ENCODE results near the gene LSAMP.

Gene LSAMP

GRCh38 chr3:116316771-116317170, 128.5 kb downstream of the LSAMP start:
- TF ChIP-seq POLR2AphosphoS5 (IDR thresholded peaks at IDR 0.05; ENCODE audit: low read depth, low read length), result no peak
- TF ChIP-seq SPI1 (IDR thresholded peaks at IDR 0.05; ENCODE audit: low read depth, low read length), result no peak
- no peak for TF ChIP-seq POLR2A (IDR thresholded peaks at IDR 0.05; ENCODE audit: low read depth, low read length)
- no peak for TF ChIP-seq TAF1 (IDR thresholded peaks at IDR 0.05; ENCODE audit: low read depth, low read length)
- TF ChIP-seq POU2F2 (IDR thresholded peaks at IDR 0.05; ENCODE audit: low read depth, low read length), result no peak
- TF ChIP-seq PAX5 (IDR thresholded peaks at IDR 0.05; ENCODE audit: insufficient read depth, low read length, severe bottlenecking), result no peak
- DNase-seq (ENCODE audit: insufficient read length, low spot score) (no peak), FAIRE-seq (no peak)

- FAIRE-seq, result no peak
- no peak for DNase-seq (ENCODE audit: insufficient read length, low spot score)
- TF ChIP-seq POLR2A (IDR thresholded peaks at IDR 0.05; ENCODE audit: low read depth, low read length), result no peak
- TF ChIP-seq POU2F2 (IDR thresholded peaks at IDR 0.05; ENCODE audit: low read depth, low read length), result no peak
- no peak for TF ChIP-seq PAX5 (IDR thresholded peaks at IDR 0.05; ENCODE audit: insufficient read depth, low read length, severe bottlenecking)
- TF ChIP-seq TAF1 (IDR thresholded peaks at IDR 0.05; ENCODE audit: low read depth, low read length), result no peak
- no peak for TF ChIP-seq SPI1 (IDR thresholded peaks at IDR 0.05; ENCODE audit: low read depth, low read length)
- no peak for TF ChIP-seq POLR2AphosphoS5 (IDR thresholded peaks at IDR 0.05; ENCODE audit: low read depth, low read length)
These were observed 130.8 kb downstream of the LSAMP start for GRCh38 chr3:116314476-116314875.

DNA sequence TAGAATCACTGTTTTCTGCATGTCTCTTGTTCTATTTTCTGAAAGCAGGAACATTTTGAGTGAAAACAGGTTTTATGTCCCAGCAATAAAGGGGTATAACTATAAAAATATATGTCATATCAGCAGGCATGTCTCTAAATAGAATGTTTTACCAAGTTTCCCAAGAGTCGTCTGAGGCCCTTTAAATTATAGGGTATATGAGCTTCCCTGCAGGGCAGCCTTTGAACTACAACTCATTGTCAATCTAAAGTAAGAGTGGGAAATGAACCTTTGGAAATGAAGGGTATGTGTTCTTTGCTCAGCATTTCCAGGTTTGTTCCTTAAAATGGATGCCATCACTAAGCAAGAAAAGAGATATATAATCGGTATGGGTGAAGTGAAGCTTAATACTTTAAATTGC, 138.6 kb downstream of the LSAMP start:
- TF ChIP-seq POLR2AphosphoS5 (IDR thresholded peaks at IDR 0.05; ENCODE audit: low read depth, low read length), result no peak
- TF ChIP-seq POU2F2 (IDR thresholded peaks at IDR 0.05; ENCODE audit: low read depth, low read length), result no peak
- TF ChIP-seq POLR2A (IDR thresholded peaks at IDR 0.05; ENCODE audit: low read depth, low read length), result no peak
- no peak for TF ChIP-seq PAX5 (IDR thresholded peaks at IDR 0.05; ENCODE audit: insufficient read depth, low read length, severe bottlenecking)
- no peak for TF ChIP-seq SPI1 (IDR thresholded peaks at IDR 0.05; ENCODE audit: low read depth, low read length)
- TF ChIP-seq TAF1 (IDR thresholded peaks at IDR 0.05; ENCODE audit: low read depth, low read length), result no peak
- no peak for DNase-seq (ENCODE audit: insufficient read length, low spot score)
- FAIRE-seq, result no peak

DNA sequence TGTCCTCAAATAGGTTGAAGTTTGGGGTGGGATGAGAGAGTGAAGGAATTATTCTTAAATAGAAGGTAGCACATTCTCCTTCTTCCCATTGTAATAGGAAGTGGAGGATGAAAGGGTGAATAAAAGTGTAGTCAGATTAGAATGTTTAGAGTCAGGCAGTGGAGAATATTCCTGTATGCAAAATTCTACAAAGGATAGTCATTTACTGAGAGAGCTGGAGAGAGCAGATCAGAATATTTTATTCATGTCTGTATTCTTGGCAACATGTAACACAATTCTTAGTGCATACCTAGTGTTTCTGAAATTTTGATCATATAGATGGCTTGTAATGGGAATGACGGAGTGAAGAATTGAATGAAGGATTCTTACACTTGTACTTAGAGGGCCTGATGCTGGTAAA, 139.1 kb downstream of the LSAMP start:
- FAIRE-seq (no peak), DNase-seq (ENCODE audit: insufficient read length, low spot score) (no peak)
- TF ChIP-seq PAX5 (IDR thresholded peaks at IDR 0.05; ENCODE audit: insufficient read depth, low read length, severe bottlenecking), result no peak
- TF ChIP-seq POLR2AphosphoS5 (IDR thresholded peaks at IDR 0.05; ENCODE audit: low read depth, low read length), result no peak
- no peak for TF ChIP-seq SPI1 (IDR thresholded peaks at IDR 0.05; ENCODE audit: low read depth, low read length)
- TF ChIP-seq POU2F2 (IDR thresholded peaks at IDR 0.05; ENCODE audit: low read depth, low read length), result no peak
- no peak for TF ChIP-seq TAF1 (IDR thresholded peaks at IDR 0.05; ENCODE audit: low read depth, low read length)
- TF ChIP-seq POLR2A (IDR thresholded peaks at IDR 0.05; ENCODE audit: low read depth, low read length), result no peak

GRCh38 chr3:116302087-116302747, 143.1 kb downstream of the LSAMP start:
- FAIRE-seq, result no peak
- no peak for TF ChIP-seq POU2F2 (IDR thresholded peaks at IDR 0.05; ENCODE audit: low read depth, low read length)
- TF ChIP-seq TAF1 (IDR thresholded peaks at IDR 0.05; ENCODE audit: low read depth, low read length), result no peak
- TF ChIP-seq POLR2AphosphoS5 (IDR thresholded peaks at IDR 0.05; ENCODE audit: low read depth, low read length), result no peak
- TF ChIP-seq SPI1 (IDR thresholded peaks at IDR 0.05; ENCODE audit: low read depth, low read length), result no peak
- no peak for TF ChIP-seq POLR2A (IDR thresholded peaks at IDR 0.05; ENCODE audit: low read depth, low read length)
- no peak for TF ChIP-seq PAX5 (IDR thresholded peaks at IDR 0.05; ENCODE audit: insufficient read depth, low read length, severe bottlenecking)
- no peak for DNase-seq (ENCODE audit: insufficient read length, low spot score)

GRCh38 chr3:116301422-116301821, 143.9 kb downstream of the LSAMP start:
- DNase-seq (ENCODE audit: insufficient read length, low spot score), result no peak
- no peak for TF ChIP-seq SPI1 (IDR thresholded peaks at IDR 0.05; ENCODE audit: low read depth, low read length)
- TF ChIP-seq POU2F2 (IDR thresholded peaks at IDR 0.05; ENCODE audit: low read depth, low read length), result no peak
- TF ChIP-seq POLR2AphosphoS5 (IDR thresholded peaks at IDR 0.05; ENCODE audit: low read depth, low read length), result no peak
- TF ChIP-seq POLR2A (IDR thresholded peaks at IDR 0.05; ENCODE audit: low read depth, low read length), result no peak
- no peak for TF ChIP-seq PAX5 (IDR thresholded peaks at IDR 0.05; ENCODE audit: insufficient read depth, low read length, severe bottlenecking)
- TF ChIP-seq TAF1 (IDR thresholded peaks at IDR 0.05; ENCODE audit: low read depth, low read length), result no peak
- no peak for FAIRE-seq

- DNase-seq (ENCODE audit: insufficient read length, low spot score) (no peak), FAIRE-seq (no peak)
- TF ChIP-seq POU2F2 (IDR thresholded peaks at IDR 0.05; ENCODE audit: low read depth, low read length), result no peak
- TF ChIP-seq SPI1 (IDR thresholded peaks at IDR 0.05; ENCODE audit: low read depth, low read length), result no peak
- TF ChIP-seq TAF1 (IDR thresholded peaks at IDR 0.05; ENCODE audit: low read depth, low read length), result no peak
- no peak for TF ChIP-seq PAX5 (IDR thresholded peaks at IDR 0.05; ENCODE audit: insufficient read depth, low read length, severe bottlenecking)
- TF ChIP-seq POLR2AphosphoS5 (IDR thresholded peaks at IDR 0.05; ENCODE audit: low read depth, low read length), result no peak
- no peak for TF ChIP-seq POLR2A (IDR thresholded peaks at IDR 0.05; ENCODE audit: low read depth, low read length)
These were observed 145.1 kb downstream of the LSAMP start for GRCh38 chr3:116300226-116300625.

DNA sequence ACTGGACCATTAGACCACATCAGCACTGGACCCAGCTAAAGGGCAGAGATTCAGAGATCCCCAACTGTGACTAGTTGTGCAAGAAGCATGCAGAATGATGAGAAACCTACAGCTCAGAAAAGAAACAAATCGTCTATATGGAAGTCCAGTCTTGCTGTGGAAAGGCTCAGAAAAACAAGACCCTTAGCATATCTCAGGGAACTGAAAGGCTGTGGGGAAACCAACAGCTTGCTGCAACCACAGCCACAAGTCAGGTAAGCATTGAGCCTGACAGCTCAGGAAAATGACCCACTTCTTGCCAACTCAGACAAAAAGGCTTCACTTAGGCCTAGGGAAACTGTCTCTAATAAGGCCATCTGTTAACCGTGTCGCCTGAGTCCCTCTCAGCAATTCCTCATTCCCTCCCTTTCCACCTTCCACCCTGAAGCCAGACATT, 145.6 kb downstream of the LSAMP start:
- no peak for FAIRE-seq
- no peak for DNase-seq (ENCODE audit: insufficient read length, low spot score)
- TF ChIP-seq SPI1 (IDR thresholded peaks at IDR 0.05; ENCODE audit: low read depth, low read length) (peak; percentile 38; the same call in 1 of the 2 replicates), POU2F2 (IDR thresholded peaks at IDR 0.05; ENCODE audit: low read depth, low read length) (no peak)

- FAIRE-seq (no peak), DNase-seq (ENCODE audit: insufficient read length, low spot score) (no peak)
- no peak for TF ChIP-seq POLR2A (IDR thresholded peaks at IDR 0.05; ENCODE audit: low read depth, low read length)
- TF ChIP-seq TAF1 (IDR thresholded peaks at IDR 0.05; ENCODE audit: low read depth, low read length), result no peak
- TF ChIP-seq POLR2AphosphoS5 (IDR thresholded peaks at IDR 0.05; ENCODE audit: low read depth, low read length), result no peak
- TF ChIP-seq SPI1 (IDR thresholded peaks at IDR 0.05; ENCODE audit: low read depth, low read length), result no peak
- TF ChIP-seq POU2F2 (IDR thresholded peaks at IDR 0.05; ENCODE audit: low read depth, low read length), result no peak
- no peak for TF ChIP-seq PAX5 (IDR thresholded peaks at IDR 0.05; ENCODE audit: insufficient read depth, low read length, severe bottlenecking)
These were observed 147.1 kb downstream of the LSAMP start for GRCh38 chr3:116298151-116298550.

DNA sequence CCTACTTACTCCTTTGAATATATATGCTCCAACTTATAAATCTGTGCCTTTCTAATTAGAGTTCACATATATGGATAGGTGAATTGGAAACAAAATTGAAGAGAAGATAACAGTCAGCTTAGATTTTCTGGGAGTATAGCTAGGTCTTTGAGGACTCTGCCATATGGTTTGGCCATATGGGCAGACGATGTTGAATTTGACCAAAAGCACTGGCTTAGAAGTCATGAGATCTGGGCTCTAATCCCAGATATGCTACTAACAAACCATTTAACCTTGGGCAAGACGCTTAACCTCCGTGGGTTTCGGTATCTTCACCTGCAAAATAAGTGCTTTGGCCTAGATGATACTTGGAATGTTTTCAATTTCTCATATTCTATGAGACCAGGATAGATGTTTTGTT, 154.1 kb downstream of the LSAMP start:
- FAIRE-seq (no peak), DNase-seq (ENCODE audit: insufficient read length, low spot score) (no peak)
- TF ChIP-seq PAX5 (IDR thresholded peaks at IDR 0.05; ENCODE audit: insufficient read depth, low read length, severe bottlenecking) (no peak), TAF1 (IDR thresholded peaks at IDR 0.05; ENCODE audit: low read depth, low read length) (no peak)

Data from GM12891 (cell line).